22Rv1 (cell line): ENCODE data around the gene DENND4B.

Experiments
- ZFX ChIP-seq: fragments of 450-650 bp; IDR thresholded peaks from 2 replicates; pipeline ENCODE4 v1.6.1; 2017; ENCODE audit warnings: antibody characterized with exemption, borderline replicate concordance
- TF ChIP-seq, protein P1 (sequence below): fragments of 450-650 bp; IDR thresholded peaks from 2 replicates; pipeline ENCODE4 v1.5.1; 2017; ENCODE audit warnings: mild to moderate bottlenecking

DNA sequence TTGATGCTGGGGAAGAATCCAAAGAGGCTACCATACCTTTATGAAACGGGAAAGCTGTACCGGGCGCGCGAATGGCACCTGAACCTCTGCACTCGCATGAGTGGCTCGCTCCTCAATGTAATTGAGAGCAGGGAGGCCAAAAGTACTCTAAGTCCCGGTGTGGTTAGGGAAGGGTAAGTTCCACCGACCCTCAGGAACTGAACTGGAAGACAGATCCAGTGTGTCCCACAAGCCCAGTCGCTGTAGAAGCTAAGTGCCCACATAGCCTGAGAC lies 24.8 kb downstream of the DENND4B start:
- TF ChIP-seq, protein P1, sequence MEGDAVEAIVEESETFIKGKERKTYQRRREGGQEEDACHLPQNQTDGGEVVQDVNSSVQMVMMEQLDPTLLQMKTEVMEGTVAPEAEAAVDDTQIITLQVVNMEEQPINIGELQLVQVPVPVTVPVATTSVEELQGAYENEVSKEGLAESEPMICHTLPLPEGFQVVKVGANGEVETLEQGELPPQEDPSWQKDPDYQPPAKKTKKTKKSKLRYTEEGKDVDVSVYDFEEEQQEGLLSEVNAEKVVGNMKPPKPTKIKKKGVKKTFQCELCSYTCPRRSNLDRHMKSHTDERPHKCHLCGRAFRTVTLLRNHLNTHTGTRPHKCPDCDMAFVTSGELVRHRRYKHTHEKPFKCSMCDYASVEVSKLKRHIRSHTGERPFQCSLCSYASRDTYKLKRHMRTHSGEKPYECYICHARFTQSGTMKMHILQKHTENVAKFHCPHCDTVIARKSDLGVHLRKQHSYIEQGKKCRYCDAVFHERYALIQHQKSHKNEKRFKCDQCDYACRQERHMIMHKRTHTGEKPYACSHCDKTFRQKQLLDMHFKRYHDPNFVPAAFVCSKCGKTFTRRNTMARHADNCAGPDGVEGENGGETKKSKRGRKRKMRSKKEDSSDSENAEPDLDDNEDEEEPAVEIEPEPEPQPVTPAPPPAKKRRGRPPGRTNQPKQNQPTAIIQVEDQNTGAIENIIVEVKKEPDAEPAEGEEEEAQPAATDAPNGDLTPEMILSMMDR, result no peak
- TF ChIP-seq ZFX, result no peak
